ENCODE data around the gene ST6GALNAC4. TPM values are rescaled to one million over a fixed set of nuclear protein-coding genes. Genes with fewer than 3 reads are reported as not detected.

Gene ST6GALNAC4
- total RNA-seq, 1 donor = 33.7 TPM

DNA sequence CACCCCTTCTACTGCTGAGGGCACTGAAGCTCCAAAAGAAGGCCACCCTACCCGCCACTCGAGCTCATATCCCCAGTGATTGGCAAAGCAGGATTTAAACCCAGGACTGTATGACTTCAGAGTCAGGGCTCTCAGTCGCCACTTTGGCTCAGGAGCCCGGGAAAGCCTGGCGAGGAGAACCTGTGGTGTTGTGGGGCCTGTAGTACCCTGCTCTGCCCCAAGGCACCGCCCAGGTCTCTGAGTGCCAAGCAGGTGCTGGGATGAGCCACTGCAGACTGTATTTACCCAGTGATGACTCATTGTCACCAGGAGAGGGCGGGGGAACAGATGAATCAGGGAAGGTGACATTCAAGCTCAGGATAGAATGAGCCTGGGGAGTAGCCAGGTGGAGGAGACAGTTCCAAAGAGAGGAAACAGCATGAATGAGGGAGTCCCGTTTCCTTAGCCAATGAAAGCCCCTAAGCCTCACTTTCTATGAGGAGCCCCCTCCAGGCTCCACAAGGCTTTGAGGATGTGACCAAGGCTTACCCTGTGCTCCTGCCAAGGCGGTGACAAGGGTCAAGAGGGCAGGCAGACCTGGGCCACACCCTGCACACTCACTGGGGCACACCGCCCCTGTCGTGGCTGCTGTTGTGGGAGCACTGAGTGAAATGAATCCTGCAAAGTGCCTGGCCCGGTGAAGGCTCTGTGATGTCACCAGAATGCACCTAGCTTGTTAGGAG is 38.6 kb upstream of the ST6GALNAC4 start:
- H2AFZ ChIP-seq (ENCODE audit: low read length) = no peak overlapping the region
- H3K9me3 ChIP-seq (ENCODE audit: low read depth, low read length) = no peaks in the 10 kb centered on the region
- H3K4me3 ChIP-seq (ENCODE audit: insufficient read depth, low read length) = no peak overlapping the region
- no peaks in the 10 kb centered on the region for H3K4me1 ChIP-seq (ENCODE audit: insufficient read depth, low read length)
- H3K36me3 ChIP-seq (ENCODE audit: insufficient read depth, low read length) = no peaks in the 10 kb centered on the region
- no peaks in the 10 kb centered on the region for H3K27me3 ChIP-seq (ENCODE audit: insufficient read depth, low read length)
- H3K4me2 ChIP-seq (ENCODE audit: insufficient read depth, low read length) = no peak overlapping the region
- H4K20me1 ChIP-seq (ENCODE audit: insufficient read depth, low read length) = peaks cover 42% of the 10 kb centered on the region
- no peak overlapping the region for H3K27ac ChIP-seq (ENCODE audit: low read depth, low read length)
- TF ChIP-seq, protein P1, sequence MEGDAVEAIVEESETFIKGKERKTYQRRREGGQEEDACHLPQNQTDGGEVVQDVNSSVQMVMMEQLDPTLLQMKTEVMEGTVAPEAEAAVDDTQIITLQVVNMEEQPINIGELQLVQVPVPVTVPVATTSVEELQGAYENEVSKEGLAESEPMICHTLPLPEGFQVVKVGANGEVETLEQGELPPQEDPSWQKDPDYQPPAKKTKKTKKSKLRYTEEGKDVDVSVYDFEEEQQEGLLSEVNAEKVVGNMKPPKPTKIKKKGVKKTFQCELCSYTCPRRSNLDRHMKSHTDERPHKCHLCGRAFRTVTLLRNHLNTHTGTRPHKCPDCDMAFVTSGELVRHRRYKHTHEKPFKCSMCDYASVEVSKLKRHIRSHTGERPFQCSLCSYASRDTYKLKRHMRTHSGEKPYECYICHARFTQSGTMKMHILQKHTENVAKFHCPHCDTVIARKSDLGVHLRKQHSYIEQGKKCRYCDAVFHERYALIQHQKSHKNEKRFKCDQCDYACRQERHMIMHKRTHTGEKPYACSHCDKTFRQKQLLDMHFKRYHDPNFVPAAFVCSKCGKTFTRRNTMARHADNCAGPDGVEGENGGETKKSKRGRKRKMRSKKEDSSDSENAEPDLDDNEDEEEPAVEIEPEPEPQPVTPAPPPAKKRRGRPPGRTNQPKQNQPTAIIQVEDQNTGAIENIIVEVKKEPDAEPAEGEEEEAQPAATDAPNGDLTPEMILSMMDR (IDR thresholded peaks at IDR 0.05; ENCODE audit: extremely low read depth, low read depth, low read length) = no peak
- no peak for DNase-seq (ENCODE audit: insufficient read length, low spot score, missing footprints)
- H3K79me2 ChIP-seq (ENCODE audit: insufficient read depth, low read length) = peaks cover 88% of the 10 kb centered on the region

DNA sequence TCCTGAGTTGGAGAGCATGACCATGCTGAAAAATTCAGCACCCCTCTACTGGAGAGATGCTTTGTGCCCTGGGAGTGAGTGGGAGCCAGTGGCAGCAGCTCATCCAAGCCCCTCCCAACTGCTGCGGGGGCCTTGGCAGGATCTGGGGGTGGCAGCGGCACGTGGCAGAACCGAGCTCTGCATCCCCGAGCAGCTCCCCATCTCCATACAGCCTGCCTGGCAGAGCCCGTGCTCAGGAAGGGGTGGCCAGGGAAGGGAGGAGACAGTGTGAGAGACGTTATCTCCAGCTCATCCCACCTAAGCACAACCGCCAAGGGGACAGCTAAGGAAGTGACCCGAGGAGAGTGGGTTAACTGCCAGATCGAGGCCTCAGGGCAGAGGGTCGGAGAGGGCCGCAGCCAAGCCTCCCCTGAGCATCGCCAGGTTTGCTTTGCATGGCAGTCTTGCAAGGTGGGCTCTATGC is 38.0 kb upstream of the ST6GALNAC4 start:
- H3K9me3 ChIP-seq (ENCODE audit: low read depth, low read length) = no peaks in the 10 kb centered on the region
- peak; percentile 76 for DNase-seq (ENCODE audit: insufficient read length, low spot score, missing footprints)
- H3K4me1 ChIP-seq (ENCODE audit: insufficient read depth, low read length) = no peaks in the 10 kb centered on the region
- TF ChIP-seq, protein P1 (IDR thresholded peaks at IDR 0.05; ENCODE audit: extremely low read depth, low read depth, low read length) = no peak
- no peak overlapping the region for H3K4me2 ChIP-seq (ENCODE audit: insufficient read depth, low read length)
- H4K20me1 ChIP-seq (ENCODE audit: insufficient read depth, low read length) = peaks cover 41% of the 10 kb centered on the region
- H3K27ac ChIP-seq (ENCODE audit: low read depth, low read length) = no peak overlapping the region
- no peak overlapping the region for H2AFZ ChIP-seq (ENCODE audit: low read length)
- no peaks in the 10 kb centered on the region for H3K36me3 ChIP-seq (ENCODE audit: insufficient read depth, low read length)
- H3K4me3 ChIP-seq (ENCODE audit: insufficient read depth, low read length) = no peak overlapping the region
- peaks cover 88% of the 10 kb centered on the region for H3K79me2 ChIP-seq (ENCODE audit: insufficient read depth, low read length)
- H3K27me3 ChIP-seq (ENCODE audit: insufficient read depth, low read length) = no peaks in the 10 kb centered on the region

DNA sequence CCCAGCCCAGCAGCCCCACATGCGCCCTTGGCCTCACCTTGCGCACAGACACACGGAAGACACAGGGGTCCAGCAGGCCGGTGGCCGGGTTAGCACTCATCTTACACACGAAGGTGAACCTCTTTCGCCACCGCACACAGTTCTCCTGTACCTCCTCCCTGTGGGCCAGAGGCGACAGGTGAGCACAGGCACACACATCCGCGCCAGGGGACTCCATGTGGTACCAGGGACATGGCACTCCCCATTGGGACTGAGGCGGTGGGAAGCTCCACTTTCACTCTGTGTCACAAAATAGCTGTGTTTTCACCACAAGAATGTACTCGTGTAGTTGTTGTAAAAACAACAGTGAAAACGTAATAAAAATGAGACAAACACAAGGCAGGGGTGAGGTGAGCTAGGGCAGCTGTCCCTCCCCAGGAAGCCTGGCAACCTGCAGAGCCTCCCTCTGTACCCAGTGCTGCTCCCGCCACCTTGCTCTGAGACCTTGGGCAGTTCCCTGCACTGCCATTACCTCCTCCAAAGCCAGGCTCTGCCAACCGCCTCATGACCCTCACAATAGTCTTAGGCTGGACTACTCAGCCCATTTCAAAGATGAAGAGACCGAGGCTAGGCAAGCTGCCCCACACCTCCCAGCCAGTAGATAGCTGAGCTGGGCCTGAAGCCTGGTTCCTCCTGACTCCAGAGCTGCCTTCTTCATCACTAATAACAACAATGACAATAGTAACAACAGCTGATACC is 37.1 kb upstream of the ST6GALNAC4 start:
- Histone ChIP-seq H3K4me1 (ENCODE audit: insufficient read depth, low read length) (no peaks in the 10 kb centered on the region), H3K4me2 (ENCODE audit: insufficient read depth, low read length) (no peak overlapping the region), H3K36me3 (ENCODE audit: insufficient read depth, low read length) (no peaks in the 10 kb centered on the region), H3K27ac (ENCODE audit: low read depth, low read length) (no peak overlapping the region), H2AFZ (ENCODE audit: low read length) (no peak overlapping the region), H3K9me3 (ENCODE audit: low read depth, low read length) (no peaks in the 10 kb centered on the region), H3K4me3 (ENCODE audit: insufficient read depth, low read length) (no peak overlapping the region), H3K27me3 (ENCODE audit: insufficient read depth, low read length) (no peaks in the 10 kb centered on the region), H3K79me2 (ENCODE audit: insufficient read depth, low read length) (peaks cover 82% of the 10 kb centered on the region), H4K20me1 (ENCODE audit: insufficient read depth, low read length) (peaks cover 37% of the 10 kb centered on the region)
- TF ChIP-seq, protein P1 (IDR thresholded peaks at IDR 0.05; ENCODE audit: extremely low read depth, low read depth, low read length) = no peak
- no peak for DNase-seq (ENCODE audit: insufficient read length, low spot score, missing footprints)

DNA sequence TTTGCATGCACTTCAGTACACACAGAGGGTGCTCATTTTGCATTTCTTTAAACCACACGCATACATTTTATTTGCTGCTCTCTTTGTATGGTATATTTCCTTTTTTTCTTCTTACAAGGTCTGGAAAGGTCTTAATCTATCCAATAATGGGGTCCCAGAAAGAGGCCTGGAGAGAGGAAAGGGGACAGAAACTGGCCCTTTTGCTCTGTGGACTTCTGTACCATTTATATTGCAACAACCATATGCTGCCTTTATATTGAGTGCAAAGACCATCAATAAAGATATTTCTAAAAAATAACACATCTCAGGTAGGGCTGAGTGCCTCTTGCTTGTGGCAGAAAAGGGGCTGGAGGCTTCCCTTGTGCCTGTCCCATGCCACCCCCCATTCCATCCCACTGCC is 36.3 kb upstream of the ST6GALNAC4 start:
- no peak overlapping the region for H3K27ac ChIP-seq (ENCODE audit: low read depth, low read length)
- H4K20me1 ChIP-seq (ENCODE audit: insufficient read depth, low read length) = peaks cover 37% of the 10 kb centered on the region
- H3K9me3 ChIP-seq (ENCODE audit: low read depth, low read length) = no peaks in the 10 kb centered on the region
- no peaks in the 10 kb centered on the region for H3K27me3 ChIP-seq (ENCODE audit: insufficient read depth, low read length)
- H2AFZ ChIP-seq (ENCODE audit: low read length) = no peak overlapping the region
- TF ChIP-seq, protein P1 (IDR thresholded peaks at IDR 0.05; ENCODE audit: extremely low read depth, low read depth, low read length) = no peak
- peaks cover 80% of the 10 kb centered on the region for H3K79me2 ChIP-seq (ENCODE audit: insufficient read depth, low read length)
- H3K4me1 ChIP-seq (ENCODE audit: insufficient read depth, low read length) = no peaks in the 10 kb centered on the region
- H3K4me3 ChIP-seq (ENCODE audit: insufficient read depth, low read length) = no peak overlapping the region
- no peaks in the 10 kb centered on the region for H3K36me3 ChIP-seq (ENCODE audit: insufficient read depth, low read length)
- no peak for DNase-seq (ENCODE audit: insufficient read length, low spot score, missing footprints)
- H3K4me2 ChIP-seq (ENCODE audit: insufficient read depth, low read length) = no peak overlapping the region
